Adipose tissue (tissue), 3 donors: ENCODE data around the gene THRA. TPM values are rescaled to one million over a fixed set of nuclear protein-coding genes. Genes with fewer than 3 reads are reported as not detected.

ENCODE experiments used
- H3K27ac ChIP-seq: one replicate; pipeline ENCODE4 v1.5.1; 2013; ENCODE audit warnings: low read depth, low read length
- WGBS, 3 donors: extraction: QIAGEN DNeasy Blood & Tissue Kit; methylation state at CpG; one replicate each; pipeline ENCODE4 v1.1.7; 2013; 5-methylcytosine and 5-hydroxymethylcytosine counted together
- polyA plus RNA-seq, 3 donors: library from polyadenylated mRNA; stranded (reverse); fragments of 200-250 nt; gene quantifications; one replicate each; pipeline ENCODE4 v1.2.3, GENCODE V29; 2013
- donor health status: healthy with polysubstance abuse.
- donor health status: Bipolar disorder and iron deficiency.
- donor health status: healthy.

THRA gene
- polyA plus RNA-seq, 3 donors = 22.5 to 64.0 (median 60.6) TPM

DNA sequence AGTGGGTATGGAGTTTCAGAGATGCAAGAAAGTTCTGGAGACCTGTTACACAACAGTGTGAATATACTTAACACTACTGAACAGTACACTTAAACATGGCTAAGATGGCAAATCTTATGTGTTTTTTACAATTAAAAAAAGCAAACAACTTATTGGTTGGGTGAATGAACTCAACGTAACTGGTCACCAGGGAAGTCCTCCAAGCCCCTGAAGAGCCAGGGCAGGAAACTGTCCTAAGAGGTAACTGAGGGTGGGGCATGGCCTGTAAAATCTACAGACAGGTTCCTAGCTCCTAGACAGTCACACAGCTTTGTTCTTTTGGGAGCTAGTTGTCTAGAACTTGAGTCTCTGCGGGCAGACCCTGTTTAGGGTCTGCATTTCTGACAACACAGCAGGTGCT is 37.2 kb upstream of the THRA start:
- no peak overlapping the region for H3K27ac ChIP-seq
- 84 to 87% (median 85%) methylated on average over 2 of the region's 2 CpGs for WGBS, 3 donors

DNA sequence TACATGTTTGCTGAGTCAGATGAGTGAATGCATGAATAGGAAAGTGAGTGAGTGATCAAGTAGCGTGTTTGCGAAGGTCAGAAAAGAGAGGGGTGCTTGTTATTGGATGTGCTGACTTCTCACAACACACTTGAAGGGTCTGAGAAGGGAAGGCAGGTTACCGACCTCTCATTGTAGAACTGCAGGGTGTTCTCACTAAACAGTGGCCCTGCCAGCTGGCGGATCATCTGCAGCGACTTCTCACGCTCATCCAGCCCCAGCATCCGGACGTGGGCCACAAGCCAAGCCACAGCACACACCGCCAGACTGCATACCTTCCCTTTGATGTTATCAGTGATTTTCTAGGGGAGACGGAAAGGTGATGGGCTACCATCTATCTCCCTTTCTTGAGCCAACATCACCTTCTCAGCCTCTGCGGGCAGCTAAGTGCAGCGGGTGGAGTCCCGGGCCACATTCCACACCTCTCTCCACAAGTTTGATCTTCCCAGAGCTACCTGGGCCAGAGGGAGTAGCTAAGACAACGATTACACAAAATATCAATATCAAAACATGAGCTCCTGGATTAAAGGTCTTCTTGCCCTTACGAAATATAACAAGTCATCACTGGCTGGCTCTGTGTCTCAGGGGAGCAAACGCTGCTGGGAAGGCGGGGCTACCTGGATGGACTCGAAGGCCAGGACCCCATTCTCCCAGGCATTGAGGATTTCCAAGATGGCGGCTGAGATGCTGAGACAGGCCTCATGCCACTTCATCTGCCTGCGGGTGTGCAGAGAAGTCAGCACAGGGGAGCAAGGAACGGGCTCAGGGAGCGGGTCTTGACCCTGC is 36.6 kb upstream of the THRA start:
- no peak overlapping the region for H3K27ac ChIP-seq
- WGBS, 3 donors = 65 to 77% (median 76%) methylated on average over 22 of the region's 22 CpGs

DNA sequence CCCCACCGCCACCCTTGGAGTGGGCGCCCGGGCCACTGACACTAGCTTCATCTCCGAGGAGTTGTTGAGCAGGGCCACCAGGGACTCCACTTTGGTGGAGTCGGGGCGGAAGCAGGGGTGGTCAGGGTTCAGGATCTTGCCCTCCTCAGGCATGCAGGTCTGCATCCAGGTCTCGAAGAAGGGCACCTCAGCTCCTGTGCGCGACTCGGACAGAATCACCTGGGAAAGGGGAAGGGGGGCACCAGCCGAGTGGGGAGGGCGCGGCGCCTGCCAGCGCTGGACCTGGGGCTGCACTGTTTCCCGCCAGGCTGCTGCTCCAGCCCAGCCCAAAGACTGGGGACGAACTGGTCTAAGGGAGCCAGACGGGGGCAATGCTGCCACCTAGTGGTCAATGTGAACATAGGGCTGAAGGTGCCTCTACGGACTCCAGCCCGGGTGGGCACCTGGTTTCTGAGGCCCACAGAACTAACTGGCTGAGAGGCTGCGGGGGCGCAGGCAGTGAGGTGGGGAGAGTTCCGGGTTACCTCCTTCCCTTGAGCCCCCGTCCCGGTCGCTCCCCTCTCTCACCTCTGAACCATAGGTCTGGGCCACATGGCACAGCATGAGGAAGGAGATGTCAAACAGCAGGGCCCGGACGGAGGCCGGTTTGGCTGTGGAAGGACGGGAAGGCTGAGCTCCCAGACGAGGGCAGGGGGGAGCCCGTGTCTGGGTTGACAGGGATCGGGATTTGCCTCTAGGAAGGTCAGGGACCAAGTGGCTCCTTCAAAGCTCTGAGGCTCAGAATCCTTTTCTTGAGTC is 35.8 kb upstream of the THRA start:
- no peak overlapping the region for H3K27ac ChIP-seq
- 27 to 40% (median 36%) methylated on average over 33 of the region's 33 CpGs for WGBS, 3 donors

DNA sequence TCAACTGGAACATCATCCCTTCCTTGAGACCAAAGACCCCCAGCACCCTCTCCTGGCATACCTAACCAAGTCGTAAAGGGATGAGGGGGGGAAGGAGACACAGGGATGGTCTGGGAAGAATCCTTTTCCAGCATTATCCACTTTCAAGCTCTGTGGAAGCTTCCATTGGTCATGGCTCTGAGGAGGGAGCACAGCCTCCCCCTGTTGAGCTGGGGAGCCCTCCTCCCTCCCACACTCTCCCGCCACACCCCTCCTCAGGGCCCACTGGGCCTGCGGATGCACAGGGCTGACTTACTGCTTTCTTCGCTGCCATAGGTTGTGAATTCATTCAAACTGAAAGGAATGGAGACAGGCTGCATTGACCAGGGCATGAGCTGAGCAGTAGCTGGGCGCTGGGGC is 35.2 kb upstream of the THRA start:
- H3K27ac ChIP-seq = no peak overlapping the region
- 78 to 88% (median 81%) methylated on average over 5 of the region's 5 CpGs for WGBS, 3 donors

DNA sequence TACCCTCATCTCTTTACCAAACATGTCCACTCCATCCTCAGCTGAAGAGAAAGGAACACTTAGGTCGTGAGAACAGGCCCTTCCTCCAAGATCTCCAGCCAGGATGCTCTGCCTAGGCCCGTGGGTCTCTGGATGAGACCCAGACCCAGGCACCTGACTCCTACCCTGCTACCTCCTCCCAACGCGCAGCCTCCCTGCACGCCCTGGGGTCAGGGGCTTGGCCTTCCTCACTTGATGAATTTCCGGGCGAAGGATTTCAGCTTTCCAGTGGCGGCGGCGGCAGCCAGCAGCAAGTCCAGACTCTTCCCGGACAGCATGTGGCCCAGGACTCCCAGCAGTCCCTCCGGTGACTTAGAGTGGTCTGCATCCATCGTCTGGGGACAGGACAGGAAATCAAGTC is 34.2 kb upstream of the THRA start:
- H3K27ac ChIP-seq = no peak overlapping the region
- 90 to 94% (median 92%) methylated on average over 13 of the region's 13 CpGs for WGBS, 3 donors

DNA sequence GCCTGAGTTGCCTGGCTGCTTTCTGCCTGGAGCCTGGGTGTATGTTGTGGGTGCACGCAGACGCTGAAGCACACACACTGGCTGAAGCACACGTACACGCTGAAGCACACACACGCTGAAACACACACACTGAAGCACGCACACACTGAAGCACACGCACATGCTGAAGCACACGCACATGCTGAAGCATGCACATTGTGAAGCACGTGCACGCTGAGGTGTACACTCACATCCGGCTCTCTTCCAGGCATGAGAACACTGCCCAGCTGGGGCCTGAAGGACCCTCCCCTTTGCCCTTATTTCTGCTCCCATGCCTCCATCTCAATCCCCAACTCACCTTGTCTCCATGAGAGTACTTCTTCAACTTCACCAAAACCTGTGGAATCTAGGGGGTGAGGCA is 31.1 kb upstream of the THRA start:
- WGBS, 3 donors = 49 to 95% (median 94%) methylated on average over 11 of the region's 11 CpGs
- no peak overlapping the region for H3K27ac ChIP-seq

DNA sequence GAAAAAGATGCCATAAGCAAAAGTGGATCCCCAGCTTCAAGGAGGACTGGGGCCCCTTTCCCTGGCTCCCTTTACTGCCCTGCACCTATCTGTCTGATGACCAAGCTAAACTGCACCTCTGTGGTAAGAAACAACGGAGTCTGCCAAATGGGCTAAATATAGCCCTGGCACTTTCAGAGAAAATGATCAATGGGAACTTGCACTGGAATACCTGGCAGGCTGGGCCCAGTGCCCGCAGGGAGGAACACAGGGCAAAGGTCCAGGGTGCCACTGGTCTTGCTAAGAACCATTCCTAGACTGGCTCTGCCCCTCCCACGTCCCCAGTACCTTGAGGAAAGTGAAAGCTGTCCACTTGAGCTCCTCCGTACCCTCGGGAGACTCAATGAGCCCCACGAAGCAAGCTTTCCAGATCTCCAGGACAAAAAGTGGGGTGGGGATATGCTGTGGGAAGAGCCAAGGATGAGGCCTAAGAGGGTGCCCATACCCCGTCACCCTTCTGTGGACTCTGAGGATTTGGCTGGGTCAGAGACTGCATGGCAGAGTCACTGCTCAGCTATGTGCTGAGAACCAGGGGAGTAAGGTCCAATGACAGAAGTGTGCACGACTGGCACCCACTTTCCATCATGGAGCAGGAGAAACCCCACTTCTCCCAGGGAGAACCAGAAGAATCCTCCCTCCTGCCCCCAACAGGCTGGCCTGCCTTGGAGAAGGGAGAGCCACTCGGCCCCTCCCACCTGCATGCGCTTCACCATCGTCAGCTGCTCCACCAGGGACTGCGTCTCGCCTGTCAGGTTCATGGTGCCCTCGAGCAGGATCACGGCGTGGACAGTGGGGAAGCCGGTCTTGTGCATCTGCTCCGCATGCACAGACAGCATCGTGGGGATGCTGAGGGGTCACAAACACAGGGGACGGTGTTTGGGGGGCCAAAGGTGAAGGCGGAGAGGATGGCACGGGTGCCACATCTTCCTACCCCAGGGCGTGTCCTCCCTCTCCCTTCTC is 30.1 kb upstream of the THRA start:
- no peak overlapping the region for H3K27ac ChIP-seq

DNA sequence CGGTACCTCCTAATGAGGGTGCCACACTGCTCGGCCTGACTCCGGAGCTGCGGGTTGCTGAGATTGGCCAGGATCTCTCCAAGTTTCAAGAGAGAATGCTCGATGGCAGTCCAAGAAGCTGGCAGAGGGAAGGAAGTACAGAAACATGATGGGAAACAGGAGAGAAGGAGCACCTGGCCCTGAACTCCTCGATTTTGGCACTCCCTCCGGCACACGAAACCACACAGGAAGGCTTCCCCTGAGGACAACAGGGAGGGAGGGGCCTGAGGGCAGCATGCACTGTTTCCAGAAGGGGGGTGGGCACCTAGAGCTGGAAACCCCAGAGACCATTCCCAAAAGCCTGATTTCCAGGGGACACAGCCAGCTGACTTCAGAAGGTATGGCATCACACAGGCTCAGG is 29.4 kb upstream of the THRA start:
- no peak overlapping the region for H3K27ac ChIP-seq
- 26 to 92% (median 87%) methylated on average over 8 of the region's 8 CpGs for WGBS, 3 donors

More for the DNA sequence above, 30.1 kb upstream of the THRA start:
- 53 to 91% (median 89%) methylated on average over 23 of the region's 23 CpGs for WGBS, 3 donors

DNA sequence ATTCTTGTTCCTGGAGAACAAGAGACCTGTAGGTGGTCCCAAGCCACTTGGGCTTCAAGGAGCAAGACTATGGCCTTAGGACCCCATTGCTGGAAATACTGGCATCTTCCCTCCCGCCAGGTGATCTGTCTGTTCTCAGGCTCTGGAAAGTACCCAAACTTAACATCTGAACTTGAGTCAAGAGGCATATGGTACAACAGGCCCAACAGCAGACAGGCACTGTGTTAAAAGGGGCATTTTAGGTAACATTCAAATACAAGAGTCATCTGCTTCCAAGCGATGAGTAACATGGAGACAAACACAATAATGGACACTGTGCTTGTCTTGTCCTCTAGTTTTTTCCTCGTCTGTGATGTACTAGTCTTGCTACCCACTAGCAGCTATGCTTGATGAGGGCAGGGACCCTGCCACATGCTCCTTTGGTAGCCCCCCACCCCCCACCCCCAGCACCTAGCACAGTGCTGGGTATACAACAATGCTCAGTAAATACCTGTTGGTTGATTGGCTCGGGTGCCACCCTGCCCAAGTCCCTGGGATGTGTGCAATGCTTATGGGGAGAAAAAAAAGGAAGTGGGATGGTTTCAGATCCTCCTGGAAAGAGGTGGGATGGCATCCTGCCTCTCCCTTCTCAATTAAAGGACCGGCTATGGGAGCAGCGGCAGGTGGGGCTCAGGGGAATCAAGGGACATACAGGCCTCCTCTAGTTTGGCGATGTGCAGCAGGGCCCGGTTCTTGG is 28.2 kb upstream of the THRA start:
- WGBS, 3 donors = 74 to 81% (median 78%) methylated on average over 8 of the region's 8 CpGs
- no peak overlapping the region for H3K27ac ChIP-seq

DNA sequence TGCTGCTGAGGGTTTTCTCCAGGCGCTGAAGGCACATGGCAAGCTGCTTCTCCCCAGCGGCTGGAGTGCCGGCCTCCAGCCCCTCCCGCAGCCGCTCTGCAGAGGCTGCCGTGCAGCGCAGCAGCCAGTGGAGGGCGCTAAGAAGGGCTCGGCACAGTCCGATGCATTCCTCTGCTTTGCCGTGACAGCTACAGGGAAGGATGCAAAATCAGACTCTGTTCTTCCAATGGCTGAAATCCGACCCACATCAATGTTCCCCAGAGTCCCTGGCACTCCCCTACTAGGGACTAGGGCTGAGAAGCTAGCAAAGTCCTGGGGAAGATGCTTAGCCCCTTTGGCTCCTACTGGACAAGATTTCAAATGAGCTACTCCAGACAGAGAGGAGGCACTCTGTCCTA is 27.6 kb upstream of the THRA start:
- H3K27ac ChIP-seq = no peak overlapping the region
- WGBS, 3 donors = 25 to 63% (median 61%) methylated on average over 12 of the region's 12 CpGs

DNA sequence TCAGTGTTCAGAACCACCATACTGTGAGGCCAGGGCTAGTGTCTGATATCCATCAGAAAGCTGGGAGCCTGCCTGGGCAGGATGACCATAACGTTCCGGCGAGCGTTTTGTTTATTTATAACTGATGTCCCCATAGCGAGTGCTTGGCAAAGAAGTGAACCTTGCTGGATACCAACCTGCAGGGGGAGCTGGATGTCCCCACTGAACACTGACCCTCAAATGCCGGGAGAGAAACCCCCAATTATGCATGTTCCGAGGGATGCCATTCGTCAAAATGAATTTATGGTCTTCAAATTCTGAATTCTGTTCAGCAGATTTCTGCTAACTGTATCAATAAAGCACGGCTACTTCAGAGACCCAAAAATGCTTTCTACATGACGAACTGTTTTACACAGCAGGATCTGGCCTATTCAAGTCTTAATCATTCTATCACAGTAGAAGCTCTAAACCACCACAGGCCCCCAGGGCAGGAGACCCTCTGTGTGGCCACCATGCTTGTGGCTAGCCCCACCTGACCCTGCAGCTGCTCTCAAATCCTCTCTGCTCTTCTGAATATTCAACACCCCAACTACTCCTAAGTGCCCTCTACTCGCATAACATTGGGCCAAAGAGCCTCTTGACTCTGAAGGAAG is 23.8 kb upstream of the THRA start:
- WGBS, 3 donors = 30 to 39% (median 33%) methylated on average over 11 of the region's 11 CpGs
- no peak overlapping the region for H3K27ac ChIP-seq

DNA sequence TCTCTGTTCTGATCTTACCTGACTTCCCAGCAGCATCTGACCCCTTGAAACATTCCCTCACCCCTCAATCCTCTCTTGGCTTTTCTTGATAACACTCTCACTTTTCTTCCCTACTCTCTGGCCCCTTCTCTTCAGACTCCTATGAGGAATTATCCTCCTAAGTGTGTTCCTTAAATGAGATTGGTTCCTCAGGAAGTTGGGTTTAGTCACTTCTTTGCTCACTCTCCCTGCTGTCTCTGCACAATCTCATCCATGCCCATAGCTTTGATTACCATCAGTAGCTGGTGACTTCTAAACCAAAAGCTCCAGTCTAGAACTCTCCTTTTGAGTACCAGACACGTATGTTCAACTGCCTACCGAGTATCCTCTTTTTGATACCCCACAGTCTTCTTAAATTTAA is 21.6 kb upstream of the THRA start:
- 78 to 95% (median 94%) methylated on average over 2 of the region's 2 CpGs for whole genome bisulfite sequencing, 3 donors
- no peak overlapping the region for H3K27ac ChIP-seq

DNA sequence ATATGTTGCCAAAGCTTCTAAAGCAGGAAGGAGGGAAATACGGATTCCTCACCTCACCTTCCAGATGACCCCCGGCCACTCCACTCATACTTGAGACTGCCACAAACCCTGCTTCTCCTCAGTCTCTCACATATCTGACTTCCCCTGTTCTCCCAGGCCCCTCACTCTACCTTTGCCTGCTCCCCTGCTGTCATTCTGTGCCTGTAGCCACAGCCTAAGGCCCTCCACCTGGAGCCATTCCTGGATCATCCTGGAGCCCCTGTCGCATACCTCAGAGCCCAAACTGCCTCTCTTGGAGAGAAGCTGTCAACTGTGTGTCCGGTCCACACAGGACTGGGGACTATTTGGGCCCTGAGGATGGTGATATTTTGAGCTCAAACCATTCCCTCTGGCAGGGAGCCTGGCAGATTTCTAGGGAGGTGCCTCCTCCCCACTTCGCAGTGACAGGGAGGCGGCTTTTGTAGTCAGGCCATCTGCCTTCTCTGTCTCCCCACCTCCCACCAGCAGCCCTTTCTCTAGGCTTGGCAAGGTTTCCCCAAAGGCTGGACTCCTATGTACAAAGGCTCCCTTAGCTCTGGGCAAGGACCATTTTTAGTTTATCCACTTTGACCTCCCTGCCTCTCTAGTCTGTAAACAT is 6.3 kb upstream of the THRA start:
- no peak overlapping the region for H3K27ac ChIP-seq
- 72 to 77% (median 73%) methylated on average over 5 to 6 of the region's 6 CpGs for WGBS, 3 donors

DNA sequence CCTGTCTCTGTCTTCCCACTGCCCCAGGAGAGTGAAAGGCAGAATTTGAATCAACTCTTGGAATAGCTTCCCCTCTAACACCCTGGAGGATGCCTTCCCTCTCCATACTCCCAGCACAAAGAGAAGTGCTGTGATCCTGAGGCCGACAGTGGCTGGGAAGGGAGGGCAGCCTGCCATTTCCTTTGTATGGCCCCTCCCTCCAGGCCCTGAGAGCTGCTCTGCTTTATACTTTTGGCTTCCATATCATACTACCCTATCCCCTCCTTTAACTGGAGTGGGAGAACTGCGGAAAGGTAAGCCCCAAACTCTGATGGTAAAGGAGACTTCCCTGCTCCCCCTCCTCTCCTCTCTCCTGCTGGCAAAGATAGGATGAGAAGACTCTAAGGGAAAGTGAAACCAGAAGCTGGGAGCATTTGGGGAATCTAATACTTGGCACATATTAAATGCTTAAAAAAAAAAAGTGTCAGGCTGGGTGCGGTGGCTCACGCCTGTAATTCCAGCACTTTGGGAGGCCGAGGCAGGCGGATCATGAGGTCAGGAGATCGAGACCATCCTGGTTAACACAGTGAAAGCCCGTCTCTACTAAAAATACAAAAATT is 4.5 kb upstream of the THRA start:
- WGBS, 3 donors = 34 to 74% (median 46%) methylated on average over 8 of the region's 8 CpGs
- H3K27ac ChIP-seq = peak overlapping the region; percentile 1

DNA sequence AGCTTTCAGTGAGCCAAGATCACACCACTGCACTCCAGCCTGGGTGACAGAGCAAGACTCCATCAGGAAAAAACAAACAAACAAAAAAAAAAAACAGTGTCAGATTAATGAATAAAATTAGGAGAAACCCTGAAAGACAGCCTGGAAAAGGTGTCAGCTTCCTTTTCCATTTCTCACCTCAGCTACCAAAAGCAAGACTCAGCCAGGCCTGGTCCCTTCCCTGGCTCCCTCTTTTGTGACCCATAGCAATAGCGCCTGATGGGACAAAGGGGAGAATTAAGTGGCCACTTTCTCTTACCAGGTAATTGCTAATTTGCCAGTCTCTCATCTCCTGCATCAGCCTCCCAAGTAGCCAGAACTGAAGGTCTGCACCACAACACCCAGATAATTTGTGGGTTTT is 3.9 kb upstream of the THRA start:
- H3K27ac ChIP-seq = no peak overlapping the region
- WGBS, 3 donors = 86 to 93% (median 93%) methylated on average over 1 of the region's 1 CpG

DNA sequence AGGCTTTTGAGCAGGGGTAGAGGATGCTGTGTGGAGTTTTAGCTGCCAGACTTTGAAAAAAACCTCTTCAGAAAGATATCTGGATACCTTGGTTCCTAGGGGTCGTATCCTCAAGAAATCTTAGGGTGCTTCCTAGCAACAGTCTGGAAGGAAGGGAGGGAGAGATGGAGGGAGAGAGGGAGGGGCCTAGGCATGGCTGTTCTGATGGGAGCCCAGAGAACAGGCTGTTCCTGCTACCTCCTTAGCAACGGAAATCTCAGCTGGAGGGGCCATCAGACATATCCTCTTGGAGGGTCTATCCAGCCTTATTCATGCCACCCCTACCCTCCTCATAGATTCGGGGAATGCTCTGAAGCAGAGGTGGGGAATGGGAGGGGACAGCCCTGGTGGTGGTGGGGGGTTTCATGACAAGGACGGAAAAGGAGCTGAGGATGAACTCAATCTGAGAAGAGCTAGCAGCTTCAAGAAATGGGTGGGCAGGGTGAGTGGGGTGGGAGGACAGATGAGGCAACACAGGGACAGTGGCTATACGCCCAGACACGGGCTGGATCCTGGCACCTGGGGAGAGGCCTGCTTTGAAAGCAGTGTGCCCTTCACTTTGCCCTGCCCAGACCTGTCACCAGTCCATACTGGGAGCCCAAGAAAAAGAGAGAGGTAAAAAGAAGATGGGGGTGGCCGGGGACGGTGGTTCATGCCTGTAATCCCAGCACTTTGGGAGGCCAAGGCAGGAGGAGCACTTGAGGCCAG is 2.9 kb upstream of the THRA start:
- WGBS, 3 donors = 75 to 84% (median 77%) methylated on average over 8 of the region's 8 CpGs
- H3K27ac ChIP-seq = no peak overlapping the region
